Activated naive CD4-positive, alpha-beta T cell treated with Interleukin-2 at 50 U/mL for 16 hours (primary cell): ENCODE measurements around the gene PURA.

ENCODE experiments used
- DNase-seq: peaks from one replicate; pipeline ENCODE4 v3.0.0-alpha.2; 2020

The PURA gene

GRCh38 chr5:140113699-140114263 lies at the start of gene PURA:
TSS of gene PURA (plus strand) at chr5:140114109. CDS start at chr5:140114182, 73 bp downstream.
- DNase-seq = peak; percentile 96

GRCh38 chr5:140072812-140073211 lies 41.1 kb upstream of the PURA start:
- DNase-seq = no peak

GRCh38 chr5:140073296-140073695 lies 40.6 kb upstream of the PURA start:
- DNase-seq = no peak

- no peak for DNase-seq
Measured at GRCh38 chr5:140075371-140075770, 38.5 kb upstream of the PURA start.

- no peak for DNase-seq
Measured at GRCh38 chr5:140076142-140076541, 37.8 kb upstream of the PURA start.

GRCh38 chr5:140076788-140077187 lies 37.1 kb upstream of the PURA start:
- no peak for DNase-seq

- DNase-seq = no peak
Measured at GRCh38 chr5:140083120-140083519, 30.8 kb upstream of the PURA start.

GRCh38 chr5:140083650-140084049 lies 30.3 kb upstream of the PURA start:
- no peak for DNase-seq

- no peak for DNase-seq
Measured at GRCh38 chr5:140084541-140084940, 29.4 kb upstream of the PURA start.

- DNase-seq = no peak
Measured at GRCh38 chr5:140090251-140090650, 23.7 kb upstream of the PURA start.

- DNase-seq = no peak
Measured at GRCh38 chr5:140093179-140093578, 20.7 kb upstream of the PURA start.

- no peak for DNase-seq
Measured at GRCh38 chr5:140093866-140094265, 20.0 kb upstream of the PURA start.

- no peak for DNase-seq
Measured at GRCh38 chr5:140094889-140095288, 19.0 kb upstream of the PURA start.

GRCh38 chr5:140101179-140101578 lies 12.7 kb upstream of the PURA start:
- DNase-seq = no peak

GRCh38 chr5:140103154-140103553 lies 10.8 kb upstream of the PURA start:
- DNase-seq = no peak

- no peak for DNase-seq
Measured at GRCh38 chr5:140104100-140104499, 9.8 kb upstream of the PURA start.

- DNase-seq = no peak
Measured at GRCh38 chr5:140106101-140106500, 7.8 kb upstream of the PURA start.

GRCh38 chr5:140106805-140107311 lies 7.1 kb upstream of the PURA start:
- DNase-seq = no peak

- DNase-seq = peak; percentile 93
Measured at GRCh38 chr5:140107312-140108092, 6.4 kb upstream of the PURA start.

- peak; percentile 34 for DNase-seq
Measured at GRCh38 chr5:140108093-140109017, 5.6 kb upstream of the PURA start.

GRCh38 chr5:140109018-140109758 lies 4.7 kb upstream of the PURA start:
- DNase-seq = no peak
